ENCODE data around the gene AFTPH.

- TF ChIP-seq CTCF (IDR thresholded peaks at IDR 0.05) (no peak), POLR2A (IDR thresholded peaks at IDR 0.05) (no peak)
These were observed 115.6 kb downstream of the AFTPH start for GRCh38 chr2:64639691-64640090.

Data from testis (tissue), 2 donors.